H1 (cell line): ENCODE results near the gene MOB2. TPM values are rescaled to one million over a fixed set of nuclear protein-coding genes. Genes with fewer than 3 reads are reported as not detected.

ENCODE experiments used
- FOSL1 ChIP-seq: IDR thresholded peaks from 2 replicates; pipeline ENCODE4 v1.6.1; 2011; ENCODE audit warnings: mild to moderate bottlenecking, low read depth, low read length, moderate library complexity; ENCODE audit not compliant: insufficient read depth
- GABPA ChIP-seq: IDR thresholded peaks from 2 replicates; pipeline ENCODE4 v1.6.1; 2011; ENCODE audit warnings: mild to moderate bottlenecking, low read length, moderate library complexity, borderline replicate concordance; ENCODE audit not compliant: insufficient read depth
- HDAC6 ChIP-seq: IDR thresholded peaks from one replicate; pipeline ENCODE4 v1.7.1; 2012; ENCODE audit warnings: low read depth, mild to moderate bottlenecking, inconsistent platforms, low read length, moderate library complexity
- JUND ChIP-seq: IDR thresholded peaks from 2 replicates; pipeline ENCODE4 v1.6.1; 2011; ENCODE audit warnings: mild to moderate bottlenecking, improper control_type of control experiment, low read length
- POLR2A ChIP-seq, 2 experiments: IDR thresholded peaks; 1 replicate in 1 of 2; 2 replicates in 1 of 2; pipeline ENCODE4 v1.6.1; 2011; ENCODE audit warnings: low read depth in 2 of 2, low read length in 2 of 2, mild to moderate bottlenecking in 2 of 2; ENCODE audit errors: control extremely low read depth in 1 of 2
- POLR2AphosphoS5 ChIP-seq: IDR thresholded peaks from 2 replicates; pipeline ENCODE4 v1.6.1; 2011; ENCODE audit warnings: low read depth, low read length
- SIRT6 ChIP-seq: IDR thresholded peaks from one replicate; pipeline ENCODE4 v1.7.1; 2012; ENCODE audit warnings: low read length, inconsistent platforms
- TAF1 ChIP-seq: IDR thresholded peaks from 2 replicates; pipeline ENCODE4 v1.6.1; 2011; ENCODE audit warnings: mild to moderate bottlenecking, low read depth, low read length
- TEAD4 ChIP-seq: IDR thresholded peaks from 2 replicates; pipeline ENCODE4 v1.6.1; 2012; ENCODE audit warnings: low read depth, low read length, inconsistent platforms, mixed read lengths
- polyA plus RNA-seq, 7 experiments: library from polyadenylated mRNA; depleted of rRNA in 3 of 7; stranded (reverse) in 5 of 7; unstranded in 2 of 7; fragments of >200 nt in 5 of 7; fragments of 200-250 nt in 2 of 7; gene quantifications; 1 replicate in 5 of 7; 2 replicates in 1 of 7; 4 replicates in 1 of 7; pipeline versions ENCODE4 v1.2.1 to v1.2.3, GENCODE V29; 2011 to 2013; ENCODE audit warnings: missing spikeins in 2 of 7, mixed read lengths in 2 of 7
- total RNA-seq: library from RNA; stranded (reverse); fragmentation: NEBNext Ultra II Directional; extraction: Animal tissue kit (Norgen Biotek cat#: 25700); gene quantifications from 2 replicates; pipeline ENCODE4 v1.2.1, GENCODE V29; 2021
- TF ChIP-seq, protein P1 (sequence below): fragments of 300-600 bp; sonication (generic); IDR thresholded peaks from 2 replicates; pipeline ENCODE4 v1.7.1; 2012; ENCODE audit warnings: low read length, moderate library complexity, mild to moderate bottlenecking, inconsistent platforms; ENCODE audit not compliant: insufficient replicate concordance
- TF ChIP-seq, protein P2 (sequence below): IDR thresholded peaks from 2 replicates; pipeline ENCODE4 v1.6.1; 2012; ENCODE audit warnings: inconsistent platforms

Gene MOB2
- total and polyA plus RNA-seq, 2 of the 8 experiments (the other 6 are each of a cell fraction or from before 2014, with no cell fraction given), result 18.6 to 28.2 TPM

DNA sequence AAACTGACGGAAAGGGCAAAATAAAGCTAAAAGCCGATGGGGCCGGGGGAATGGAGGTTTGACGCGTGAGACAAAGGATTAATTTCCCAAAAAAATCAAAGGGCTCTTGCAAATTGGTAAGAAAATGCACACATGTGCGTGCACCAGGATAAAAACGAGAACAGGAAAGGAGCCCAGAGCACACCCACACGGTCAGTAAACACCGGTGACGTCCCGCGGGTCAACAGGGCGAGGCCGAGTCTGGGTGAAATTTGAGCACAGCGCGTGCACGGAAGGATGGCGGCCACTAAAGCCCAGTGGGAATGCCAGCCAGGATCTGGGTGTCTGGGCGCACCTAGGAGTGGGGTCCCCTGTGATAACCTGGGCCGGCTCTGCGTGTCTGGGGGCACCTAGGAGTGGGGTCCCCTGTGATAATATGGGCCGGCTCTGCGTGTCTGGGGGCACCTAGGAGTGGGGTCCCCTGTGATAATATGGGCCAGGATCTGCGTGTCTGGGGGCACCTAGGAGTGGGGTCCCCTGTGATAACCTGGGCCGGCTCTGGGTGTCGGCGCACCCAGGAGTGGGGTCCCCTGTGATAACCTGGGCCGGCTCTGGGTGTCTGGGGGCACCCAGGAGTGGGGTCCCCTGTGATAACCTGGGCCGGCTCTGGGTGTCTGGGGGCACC, 52.5 kb downstream of the MOB2 start (continued):
- TF ChIP-seq, protein P1, sequence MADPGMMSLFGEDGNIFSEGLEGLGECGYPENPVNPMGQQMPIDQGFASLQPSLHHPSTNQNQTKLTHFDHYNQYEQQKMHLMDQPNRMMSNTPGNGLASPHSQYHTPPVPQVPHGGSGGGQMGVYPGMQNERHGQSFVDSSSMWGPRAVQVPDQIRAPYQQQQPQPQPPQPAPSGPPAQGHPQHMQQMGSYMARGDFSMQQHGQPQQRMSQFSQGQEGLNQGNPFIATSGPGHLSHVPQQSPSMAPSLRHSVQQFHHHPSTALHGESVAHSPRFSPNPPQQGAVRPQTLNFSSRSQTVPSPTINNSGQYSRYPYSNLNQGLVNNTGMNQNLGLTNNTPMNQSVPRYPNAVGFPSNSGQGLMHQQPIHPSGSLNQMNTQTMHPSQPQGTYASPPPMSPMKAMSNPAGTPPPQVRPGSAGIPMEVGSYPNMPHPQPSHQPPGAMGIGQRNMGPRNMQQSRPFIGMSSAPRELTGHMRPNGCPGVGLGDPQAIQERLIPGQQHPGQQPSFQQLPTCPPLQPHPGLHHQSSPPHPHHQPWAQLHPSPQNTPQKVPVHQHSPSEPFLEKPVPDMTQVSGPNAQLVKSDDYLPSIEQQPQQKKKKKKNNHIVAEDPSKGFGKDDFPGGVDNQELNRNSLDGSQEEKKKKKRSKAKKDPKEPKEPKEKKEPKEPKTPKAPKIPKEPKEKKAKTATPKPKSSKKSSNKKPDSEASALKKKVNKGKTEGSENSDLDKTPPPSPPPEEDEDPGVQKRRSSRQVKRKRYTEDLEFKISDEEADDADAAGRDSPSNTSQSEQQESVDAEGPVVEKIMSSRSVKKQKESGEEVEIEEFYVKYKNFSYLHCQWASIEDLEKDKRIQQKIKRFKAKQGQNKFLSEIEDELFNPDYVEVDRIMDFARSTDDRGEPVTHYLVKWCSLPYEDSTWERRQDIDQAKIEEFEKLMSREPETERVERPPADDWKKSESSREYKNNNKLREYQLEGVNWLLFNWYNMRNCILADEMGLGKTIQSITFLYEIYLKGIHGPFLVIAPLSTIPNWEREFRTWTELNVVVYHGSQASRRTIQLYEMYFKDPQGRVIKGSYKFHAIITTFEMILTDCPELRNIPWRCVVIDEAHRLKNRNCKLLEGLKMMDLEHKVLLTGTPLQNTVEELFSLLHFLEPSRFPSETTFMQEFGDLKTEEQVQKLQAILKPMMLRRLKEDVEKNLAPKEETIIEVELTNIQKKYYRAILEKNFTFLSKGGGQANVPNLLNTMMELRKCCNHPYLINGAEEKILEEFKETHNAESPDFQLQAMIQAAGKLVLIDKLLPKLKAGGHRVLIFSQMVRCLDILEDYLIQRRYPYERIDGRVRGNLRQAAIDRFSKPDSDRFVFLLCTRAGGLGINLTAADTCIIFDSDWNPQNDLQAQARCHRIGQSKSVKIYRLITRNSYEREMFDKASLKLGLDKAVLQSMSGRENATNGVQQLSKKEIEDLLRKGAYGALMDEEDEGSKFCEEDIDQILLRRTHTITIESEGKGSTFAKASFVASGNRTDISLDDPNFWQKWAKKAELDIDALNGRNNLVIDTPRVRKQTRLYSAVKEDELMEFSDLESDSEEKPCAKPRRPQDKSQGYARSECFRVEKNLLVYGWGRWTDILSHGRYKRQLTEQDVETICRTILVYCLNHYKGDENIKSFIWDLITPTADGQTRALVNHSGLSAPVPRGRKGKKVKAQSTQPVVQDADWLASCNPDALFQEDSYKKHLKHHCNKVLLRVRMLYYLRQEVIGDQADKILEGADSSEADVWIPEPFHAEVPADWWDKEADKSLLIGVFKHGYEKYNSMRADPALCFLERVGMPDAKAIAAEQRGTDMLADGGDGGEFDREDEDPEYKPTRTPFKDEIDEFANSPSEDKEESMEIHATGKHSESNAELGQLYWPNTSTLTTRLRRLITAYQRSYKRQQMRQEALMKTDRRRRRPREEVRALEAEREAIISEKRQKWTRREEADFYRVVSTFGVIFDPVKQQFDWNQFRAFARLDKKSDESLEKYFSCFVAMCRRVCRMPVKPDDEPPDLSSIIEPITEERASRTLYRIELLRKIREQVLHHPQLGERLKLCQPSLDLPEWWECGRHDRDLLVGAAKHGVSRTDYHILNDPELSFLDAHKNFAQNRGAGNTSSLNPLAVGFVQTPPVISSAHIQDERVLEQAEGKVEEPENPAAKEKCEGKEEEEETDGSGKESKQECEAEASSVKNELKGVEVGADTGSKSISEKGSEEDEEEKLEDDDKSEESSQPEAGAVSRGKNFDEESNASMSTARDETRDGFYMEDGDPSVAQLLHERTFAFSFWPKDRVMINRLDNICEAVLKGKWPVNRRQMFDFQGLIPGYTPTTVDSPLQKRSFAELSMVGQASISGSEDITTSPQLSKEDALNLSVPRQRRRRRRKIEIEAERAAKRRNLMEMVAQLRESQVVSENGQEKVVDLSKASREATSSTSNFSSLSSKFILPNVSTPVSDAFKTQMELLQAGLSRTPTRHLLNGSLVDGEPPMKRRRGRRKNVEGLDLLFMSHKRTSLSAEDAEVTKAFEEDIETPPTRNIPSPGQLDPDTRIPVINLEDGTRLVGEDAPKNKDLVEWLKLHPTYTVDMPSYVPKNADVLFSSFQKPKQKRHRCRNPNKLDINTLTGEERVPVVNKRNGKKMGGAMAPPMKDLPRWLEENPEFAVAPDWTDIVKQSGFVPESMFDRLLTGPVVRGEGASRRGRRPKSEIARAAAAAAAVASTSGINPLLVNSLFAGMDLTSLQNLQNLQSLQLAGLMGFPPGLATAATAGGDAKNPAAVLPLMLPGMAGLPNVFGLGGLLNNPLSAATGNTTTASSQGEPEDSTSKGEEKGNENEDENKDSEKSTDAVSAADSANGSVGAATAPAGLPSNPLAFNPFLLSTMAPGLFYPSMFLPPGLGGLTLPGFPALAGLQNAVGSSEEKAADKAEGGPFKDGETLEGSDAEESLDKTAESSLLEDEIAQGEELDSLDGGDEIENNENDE, result no peak
- TF ChIP-seq SIRT6 (no peak), HDAC6 (no peak), TEAD4 (no peak), TAF1 (no peak), POLR2AphosphoS5 (no peak), POLR2A (IDR thresholded peaks at IDR 0.05; ENCODE audit: control extremely low read depth in 1 of 2, low read depth in 2 of 2, low read length in 2 of 2) (no peak), FOSL1 (no peak), GABPA (no peak), JUND (no peak)
- TF ChIP-seq, protein P2, sequence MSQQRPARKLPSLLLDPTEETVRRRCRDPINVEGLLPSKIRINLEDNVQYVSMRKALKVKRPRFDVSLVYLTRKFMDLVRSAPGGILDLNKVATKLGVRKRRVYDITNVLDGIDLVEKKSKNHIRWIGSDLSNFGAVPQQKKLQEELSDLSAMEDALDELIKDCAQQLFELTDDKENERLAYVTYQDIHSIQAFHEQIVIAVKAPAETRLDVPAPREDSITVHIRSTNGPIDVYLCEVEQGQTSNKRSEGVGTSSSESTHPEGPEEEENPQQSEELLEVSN, result no peak
